ENCODE measurements around the gene GFY.

- TF ChIP-seq CTCF (IDR thresholded peaks at IDR 0.05; ENCODE audit: insufficient read depth, low read depth, low read length) (no peak), EZH2 (IDR thresholded peaks at IDR 0.05; ENCODE audit: insufficient read depth, low read length) (no peak)
These were observed 44.8 kb downstream of the GFY start for GRCh38 chr19:49469828-49470614.

Measured in astrocyte (in vitro differentiated cells and primary cell).